ENCODE measurements around the gene NEURL1.
"Not testable (repeated sequence)": the region's sequence is repeated elsewhere in the genome, so short reads cannot be mapped to it uniquely, and the experiment has no call there.

Gene NEURL1

DNA sequence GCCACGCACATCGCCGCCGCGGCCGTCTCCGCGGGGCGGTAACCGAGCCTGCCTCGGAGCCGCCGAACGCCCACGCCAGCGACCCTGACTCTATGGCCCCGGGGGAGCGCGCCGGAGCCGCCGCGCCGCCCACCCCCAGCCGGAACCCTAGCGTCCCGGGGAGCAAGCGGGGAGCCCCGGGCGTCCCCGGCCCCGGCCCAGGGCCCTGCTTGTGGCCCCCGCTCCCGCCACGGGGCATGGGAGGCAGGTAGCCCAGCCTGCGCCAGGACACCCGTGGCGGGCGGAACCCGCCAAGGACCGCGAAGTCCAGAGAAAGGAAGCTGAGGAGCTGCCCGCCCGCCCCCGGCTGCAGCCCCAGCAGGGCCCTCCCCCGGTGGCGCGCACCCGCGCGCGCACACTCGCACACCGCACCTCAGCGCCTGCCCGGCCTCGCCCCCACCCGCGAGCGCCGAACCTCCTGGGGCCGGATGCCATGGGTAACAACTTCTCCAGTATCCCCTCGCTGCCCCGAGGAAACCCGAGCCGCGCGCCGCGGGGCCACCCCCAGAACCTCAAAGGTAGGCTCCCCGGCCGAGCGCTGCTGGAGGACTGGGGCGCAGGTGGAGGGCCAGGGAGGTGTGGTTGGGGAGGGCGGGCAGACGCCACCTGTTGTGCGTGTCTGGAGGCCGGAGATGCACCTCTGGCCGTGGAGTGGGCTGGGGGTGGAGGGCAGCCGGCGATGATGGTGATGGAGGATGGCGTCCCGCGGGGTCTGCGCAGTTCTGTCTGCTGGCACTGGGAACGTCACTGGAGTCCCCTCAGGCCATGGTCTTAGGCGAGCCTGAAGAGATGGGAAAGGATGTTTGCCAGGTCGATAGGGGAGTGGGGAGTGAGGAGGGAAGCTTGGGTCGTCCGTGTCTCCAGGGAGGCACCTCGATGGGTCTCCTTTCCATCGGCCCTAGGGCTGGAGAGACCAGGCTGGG, 692 bp downstream of the NEURL1 start:
- DNase-seq (ENCODE audit: low read depth in 2 of 2) = peak in 1 of 2 donors; percentile 11

DNA sequence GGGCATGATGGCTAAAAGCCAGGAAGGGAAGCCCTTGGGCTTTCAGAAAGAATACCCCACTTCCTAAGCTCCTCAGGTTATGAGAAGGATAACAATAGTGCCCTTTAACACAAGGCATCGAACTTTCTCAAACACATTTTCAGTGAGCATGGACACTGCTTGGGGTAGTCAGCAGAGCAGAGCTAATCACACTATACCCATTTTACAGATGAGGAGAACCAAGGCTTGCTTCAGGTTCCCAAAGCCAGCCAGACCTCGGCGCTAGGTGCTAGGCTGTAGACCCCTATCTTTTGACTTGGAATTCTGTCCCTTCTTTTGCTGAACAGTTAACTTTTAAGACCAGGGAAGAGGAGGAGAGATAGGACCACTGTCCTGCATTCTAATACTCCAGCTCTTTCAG, 1.8 kb downstream of the NEURL1 start:
- no peak for DNase-seq (ENCODE audit: low read depth in 2 of 2)

DNA sequence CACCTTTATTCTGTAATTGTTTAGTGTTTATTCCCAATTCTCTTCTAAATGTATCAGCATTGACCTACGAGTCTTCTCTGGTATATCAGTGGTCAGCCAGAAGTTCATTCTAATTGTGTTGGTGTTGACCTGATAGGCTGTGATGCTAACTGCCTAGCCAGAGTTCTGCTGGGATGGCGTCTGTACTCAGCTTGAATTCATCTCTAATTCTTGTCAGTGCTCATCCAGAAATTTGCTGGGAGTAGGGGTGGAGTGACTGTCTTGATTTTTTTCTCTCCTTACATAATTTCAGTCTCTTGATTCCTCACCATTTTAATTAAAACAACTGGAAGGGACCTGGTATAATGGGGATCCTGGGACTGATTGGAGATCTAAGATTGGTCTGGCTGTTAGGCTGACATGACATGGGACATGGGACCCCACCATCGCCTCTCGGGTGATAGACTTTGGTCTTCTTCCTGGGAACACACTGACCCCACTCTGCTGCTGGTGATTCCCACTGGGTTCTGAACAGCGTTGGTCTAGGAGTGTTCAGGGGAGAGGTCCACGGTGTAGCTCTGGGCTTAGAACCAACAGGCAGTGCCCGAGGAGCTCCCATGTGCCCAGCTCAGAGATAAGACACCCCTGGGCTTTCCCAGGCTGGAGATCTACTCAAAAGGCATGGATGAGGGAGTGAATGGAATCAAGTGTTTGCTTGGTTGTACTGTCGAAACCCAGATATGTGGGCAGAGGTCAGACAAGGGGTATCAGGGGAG, 3.8 kb downstream of the NEURL1 start:
- DNase-seq (ENCODE audit: low read depth in 2 of 2) = no peak

DNA sequence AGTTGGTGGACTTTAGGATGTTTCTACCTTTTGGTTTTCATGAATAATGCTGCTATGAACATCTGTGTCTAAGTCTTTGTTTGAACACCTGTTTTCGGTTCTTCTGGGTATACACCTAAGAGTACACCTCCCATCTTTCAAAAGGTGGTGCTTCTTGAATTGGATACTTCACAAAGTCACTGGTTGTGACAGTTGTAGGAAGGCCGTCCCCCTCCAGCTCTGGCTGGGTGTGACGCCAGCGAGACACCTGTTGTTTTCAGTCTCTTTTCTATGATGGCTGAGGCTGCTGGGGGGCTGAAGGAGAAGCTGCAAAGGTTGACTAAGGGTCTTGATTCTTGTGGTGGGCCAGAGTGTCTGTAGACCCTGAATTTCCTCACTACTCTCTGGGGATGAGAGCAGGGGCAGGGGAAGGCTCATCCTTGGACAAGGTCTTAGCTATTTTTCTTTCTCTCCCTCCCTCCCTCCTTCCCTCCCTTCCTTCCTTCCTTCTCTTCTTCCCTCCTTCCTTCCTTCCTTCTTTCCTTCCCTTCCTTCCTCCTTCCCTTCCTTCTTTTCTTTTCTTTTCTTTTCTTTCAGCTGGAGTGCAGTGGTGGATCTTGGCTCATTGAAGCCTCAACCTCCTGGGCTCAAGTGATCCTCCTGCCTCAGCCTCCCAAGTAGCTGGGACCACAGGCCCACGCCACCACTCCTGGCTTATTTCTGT, 5.6 kb downstream of the NEURL1 start:
- DNase-seq (ENCODE audit: low read depth in 2 of 2) = no peak

DNA sequence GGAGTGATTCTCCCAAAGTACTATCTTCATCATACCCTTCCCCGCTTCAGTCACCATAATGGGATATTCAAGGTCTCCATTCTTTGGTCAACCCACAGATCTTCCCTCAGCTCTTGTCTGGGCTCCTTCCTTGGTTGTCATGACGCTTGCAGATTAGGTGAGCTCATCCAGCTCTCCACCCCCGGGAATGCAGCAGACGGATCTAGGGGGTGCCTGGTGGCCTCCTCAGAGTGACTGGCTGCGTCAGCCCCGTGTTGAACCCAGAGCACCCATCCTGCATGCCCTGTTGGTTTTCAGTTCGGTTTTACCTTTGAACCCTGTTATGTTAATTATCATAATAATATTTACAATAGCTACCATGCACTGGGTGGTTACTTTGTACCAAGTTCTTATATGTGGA, 6.4 kb downstream of the NEURL1 start:
- no peak for DNase-seq (ENCODE audit: low read depth in 2 of 2)

DNA sequence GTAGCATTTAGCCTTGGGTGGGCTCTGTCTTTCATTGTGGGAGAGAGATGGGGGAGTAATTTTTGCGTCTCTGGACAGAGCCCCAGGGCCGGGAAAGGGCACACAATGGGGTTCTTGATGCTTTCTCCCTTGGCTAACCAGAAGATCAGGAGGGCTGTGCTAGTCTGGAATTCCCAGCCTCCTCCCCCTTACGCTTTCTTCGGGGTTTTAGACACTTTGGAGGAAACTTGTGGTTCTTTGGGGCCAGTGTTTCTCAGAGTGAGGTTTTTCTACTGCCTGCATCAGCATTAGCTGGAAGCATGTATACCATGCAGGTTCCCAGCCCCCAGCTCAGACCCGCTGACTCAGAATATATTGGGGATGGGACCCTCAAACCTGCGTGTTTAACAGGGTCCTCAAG, 7.0 kb downstream of the NEURL1 start:
- DNase-seq (ENCODE audit: low read depth in 2 of 2) = no peak

DNA sequence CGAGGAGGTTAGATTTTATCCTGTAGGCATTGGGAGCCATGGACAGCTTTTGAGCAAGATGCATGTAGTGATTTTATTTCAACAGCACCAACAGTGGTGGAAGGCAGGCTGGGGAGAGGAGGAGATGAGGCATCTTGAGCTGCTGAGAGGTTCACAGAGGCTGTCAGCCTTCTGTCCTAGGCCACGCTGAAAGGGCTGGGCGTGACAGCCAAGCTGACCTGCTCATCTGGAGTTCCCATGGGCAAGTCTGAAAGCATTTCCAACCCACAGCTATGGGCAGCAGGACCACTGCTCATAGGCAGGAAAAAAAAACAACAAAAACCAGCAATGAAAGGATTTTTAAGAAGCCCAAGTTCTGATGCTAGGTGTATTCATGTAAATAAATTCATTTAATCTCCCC, 7.7 kb downstream of the NEURL1 start:
- DNase-seq (ENCODE audit: low read depth in 2 of 2) = no peak

DNA sequence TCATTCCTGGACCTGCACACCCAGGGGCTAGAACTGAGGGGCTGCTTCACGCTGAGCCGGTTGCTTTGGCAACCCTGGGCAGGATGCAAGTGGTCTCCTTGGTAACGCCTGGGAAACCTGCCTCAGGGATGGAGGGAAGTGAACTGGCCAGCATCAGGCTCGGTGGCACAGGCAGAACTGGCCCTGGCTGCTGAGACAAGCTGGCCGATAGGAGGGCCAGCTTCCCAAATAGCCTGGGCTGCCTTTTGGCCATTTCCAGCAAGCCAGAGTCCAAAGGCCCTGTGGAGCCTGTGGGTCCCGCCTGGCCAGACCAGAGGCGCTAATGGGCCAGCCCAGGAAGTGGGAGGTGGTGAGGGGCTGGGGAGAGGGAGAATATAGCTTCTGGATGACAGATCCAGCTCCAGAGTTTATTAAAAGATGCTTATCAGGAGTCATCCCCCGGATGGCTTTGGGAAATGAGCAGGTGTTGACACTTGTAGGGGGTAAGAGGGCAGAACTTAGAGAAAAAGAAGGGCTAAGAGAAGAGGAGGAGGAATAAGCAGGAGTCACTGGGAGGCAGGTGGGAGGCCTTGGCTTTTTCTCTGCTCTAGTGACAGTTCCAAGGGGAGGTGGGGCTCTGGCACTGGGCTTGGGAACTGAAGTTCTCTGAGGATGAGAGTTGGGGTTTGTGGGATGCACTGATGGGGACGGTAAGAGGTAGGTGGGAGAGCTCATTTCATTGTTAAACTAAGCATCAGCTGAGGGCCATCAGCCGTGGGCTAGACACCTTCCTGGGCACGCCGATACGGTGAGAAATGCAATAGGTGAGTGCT, 9.6 kb downstream of the NEURL1 start:
- DNase-seq (ENCODE audit: low read depth in 2 of 2) = no peak

DNA sequence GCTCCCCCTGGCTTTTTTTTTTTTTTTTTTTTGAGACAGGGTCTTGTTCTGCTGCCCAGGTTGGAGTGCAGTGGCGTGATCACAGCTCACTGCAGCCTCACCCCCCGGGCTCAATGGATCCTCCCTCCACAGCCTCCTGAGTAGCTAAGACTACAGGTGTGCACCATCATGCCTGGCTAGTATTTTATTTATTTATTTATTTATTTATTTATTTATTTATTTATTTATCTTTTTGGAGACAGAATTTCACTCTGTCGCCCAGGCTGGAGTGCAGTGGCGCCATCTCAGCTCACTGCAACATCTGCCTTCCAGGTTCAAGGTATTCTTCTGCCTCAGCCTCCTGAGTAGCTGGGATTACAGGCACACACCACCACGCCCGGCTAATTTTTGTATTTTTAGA, 10.3 kb downstream of the NEURL1 start:
- not testable (repeated sequence) for DNase-seq (ENCODE audit: low read depth in 2 of 2)

DNA sequence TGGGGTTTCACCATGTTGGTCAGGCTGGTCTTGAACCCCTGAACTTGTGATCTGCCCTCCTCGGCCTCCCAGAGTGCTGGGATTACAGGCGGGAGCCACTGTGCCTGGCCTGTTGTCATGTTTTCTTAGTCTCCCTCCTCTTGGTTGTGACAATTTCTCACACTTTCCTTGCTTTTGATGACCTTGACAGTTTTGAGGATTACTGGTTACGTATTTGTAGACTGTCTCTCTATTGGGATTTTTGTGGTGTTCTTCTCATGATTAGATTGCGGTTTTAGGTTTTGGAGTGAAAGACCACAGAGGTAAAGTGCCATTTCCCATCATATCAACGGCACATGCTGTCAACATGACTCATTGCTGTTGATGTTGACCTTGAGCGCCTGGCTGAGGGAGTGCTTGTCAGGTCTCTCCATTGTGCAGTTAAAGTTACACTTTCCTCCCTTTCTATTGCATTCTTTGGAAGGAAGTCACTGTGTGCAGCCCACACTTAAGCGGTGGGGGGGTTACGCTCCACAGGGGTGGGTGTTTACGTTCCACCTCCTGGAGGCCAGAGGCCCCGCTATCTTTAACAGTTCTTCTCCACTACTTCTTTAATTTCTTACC, 10.8 kb downstream of the NEURL1 start:
- peak in 1 of 2 donors; percentile 10 for DNase-seq (ENCODE audit: low read depth in 2 of 2)

DNA sequence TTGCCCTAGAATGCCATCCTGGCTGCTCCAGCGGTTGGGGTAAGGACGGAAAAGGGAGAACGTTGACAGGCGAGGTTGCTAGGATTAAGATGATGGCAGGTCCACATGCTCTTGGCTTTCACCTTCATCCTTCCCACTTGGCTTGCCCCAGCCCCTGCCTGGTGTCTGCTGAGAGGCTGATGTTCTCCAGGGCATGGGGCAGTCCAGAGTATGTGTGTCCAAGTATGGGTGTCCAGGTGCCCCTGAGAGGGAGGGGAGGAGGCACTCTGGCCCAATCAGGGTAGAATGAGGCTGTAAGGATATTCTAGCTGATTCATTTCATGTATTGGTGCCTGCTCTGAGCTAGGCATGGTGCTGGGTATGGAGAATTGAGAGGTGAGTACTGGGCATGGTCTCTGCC, 12.6 kb downstream of the NEURL1 start:
- no peak for DNase-seq (ENCODE audit: low read depth in 2 of 2)

DNA sequence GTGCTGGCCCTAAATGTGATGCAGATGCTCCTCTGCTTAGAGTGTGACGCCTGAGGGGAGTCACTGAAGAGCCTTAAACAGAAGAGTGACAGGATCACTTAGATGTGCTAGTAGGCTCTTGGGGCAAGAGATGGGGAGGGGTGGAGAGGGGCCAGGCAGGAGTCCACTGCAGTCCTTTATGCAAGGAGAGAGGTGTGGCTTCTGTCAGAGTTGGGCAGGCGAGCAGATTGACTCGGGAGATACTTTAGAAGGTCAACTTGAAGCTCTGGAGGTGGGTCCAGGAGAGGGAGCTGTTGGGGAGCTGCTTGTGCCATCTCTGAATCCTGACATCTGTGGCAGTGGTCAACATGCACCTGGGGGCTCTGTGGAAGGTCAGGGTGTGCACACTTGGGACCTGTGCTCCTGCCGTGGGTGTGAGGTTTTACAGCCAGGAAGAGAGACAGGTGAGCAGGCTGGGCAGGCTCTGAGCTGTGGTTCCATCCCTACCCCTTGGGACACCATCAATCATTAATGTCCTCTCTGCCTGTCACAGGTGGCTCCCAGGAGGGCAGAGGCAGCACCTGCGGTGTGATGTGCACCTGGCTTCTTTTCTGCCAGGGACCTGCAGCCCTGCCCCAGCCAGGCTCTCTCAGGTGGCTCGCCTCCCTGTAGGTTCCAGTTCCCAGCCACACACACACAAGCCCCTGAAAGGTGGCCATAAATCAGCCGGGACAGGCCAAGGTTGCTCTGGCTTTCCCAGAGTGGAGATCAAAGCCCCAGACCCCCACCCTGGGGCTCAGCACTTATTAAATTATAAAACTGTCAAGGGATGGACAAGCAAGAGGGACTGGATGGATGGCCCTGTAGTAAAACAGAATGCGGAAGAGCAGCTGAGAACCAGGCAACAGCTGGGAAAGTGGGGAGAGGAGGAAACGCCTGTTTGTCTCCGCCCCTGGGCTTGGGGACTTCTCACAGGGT, 14.0 kb downstream of the NEURL1 start:
- no peak for DNase-seq (ENCODE audit: low read depth in 2 of 2)

DNA sequence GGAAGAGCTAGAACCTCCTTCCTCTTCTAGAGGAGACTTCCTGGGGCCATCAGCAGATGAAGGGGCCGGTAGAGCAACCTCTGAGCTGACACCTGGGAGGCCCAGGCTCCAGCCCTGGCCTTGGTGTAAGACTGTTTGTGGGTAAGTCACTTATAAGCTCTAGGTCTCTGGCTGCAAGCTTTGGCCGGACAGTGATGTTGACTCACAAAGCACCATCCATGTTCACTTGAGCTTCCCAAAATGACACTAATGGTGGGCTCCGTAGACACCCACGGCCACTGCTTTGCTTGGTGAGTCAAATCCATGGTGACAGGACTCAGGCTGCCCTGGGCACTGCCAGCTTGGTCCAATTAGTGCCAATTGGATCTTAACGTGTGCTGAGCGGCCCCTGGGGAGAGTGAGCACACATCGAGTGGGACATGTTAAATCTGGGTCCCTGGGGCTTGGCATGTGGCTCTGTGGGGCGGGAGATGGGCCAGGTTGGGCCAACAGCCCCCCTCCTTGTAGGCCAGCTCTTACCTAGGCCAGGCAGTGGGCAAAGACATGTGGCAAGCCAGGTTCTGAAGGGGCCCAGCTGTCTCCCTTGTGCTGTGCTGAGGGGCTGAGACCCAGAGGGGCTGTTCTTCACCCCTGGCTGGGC, 16.7 kb downstream of the NEURL1 start:
- DNase-seq (ENCODE audit: low read depth in 2 of 2) = no peak

DNA sequence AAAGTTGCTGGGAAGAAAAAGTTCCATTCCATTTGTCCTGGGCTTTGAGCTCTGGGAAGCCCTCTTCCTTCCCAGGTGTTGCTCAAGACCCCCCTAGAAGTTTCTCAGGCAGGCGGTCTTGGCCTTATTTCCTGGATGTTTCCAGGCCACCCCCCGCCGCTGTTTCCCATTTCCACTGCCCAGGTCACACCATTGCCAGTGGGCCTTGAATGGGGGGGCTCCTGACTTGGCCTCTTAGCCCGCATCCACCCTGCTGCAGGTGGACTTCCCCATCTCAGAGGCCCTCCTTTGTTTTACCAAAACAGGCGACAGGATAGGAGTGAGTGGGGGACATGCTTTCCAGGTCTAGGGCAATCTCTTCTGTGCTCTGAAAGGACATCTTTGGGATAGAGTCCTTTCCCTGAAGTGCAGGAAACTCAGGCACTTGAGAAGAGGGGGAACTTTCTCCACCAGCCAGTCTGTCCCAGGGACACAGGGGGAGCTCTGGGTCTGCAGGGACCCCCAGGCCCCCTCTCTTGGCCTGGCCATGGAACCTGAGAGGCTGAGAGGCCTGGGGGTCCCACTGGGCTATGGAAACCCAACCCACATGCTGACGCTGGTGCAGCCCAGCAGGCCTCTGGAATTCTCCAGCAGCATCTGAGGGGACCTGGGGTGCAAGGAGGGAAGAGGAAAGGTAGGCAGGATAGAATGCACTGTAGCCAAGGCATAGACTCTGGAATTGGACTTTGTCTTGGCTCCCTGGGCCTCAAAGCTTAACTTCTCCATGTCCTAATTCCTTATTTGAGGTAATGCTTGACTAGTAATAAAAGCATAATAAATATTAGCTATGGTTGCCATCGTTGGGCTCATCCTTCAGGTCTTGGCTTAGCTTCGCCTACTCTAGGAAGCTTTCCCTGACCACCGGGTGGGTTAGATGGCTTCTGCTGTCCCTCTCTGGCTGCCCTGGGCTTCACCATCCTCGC, 17.6 kb downstream of the NEURL1 start:
- no peak for DNase-seq (ENCODE audit: low read depth in 2 of 2)

DNA sequence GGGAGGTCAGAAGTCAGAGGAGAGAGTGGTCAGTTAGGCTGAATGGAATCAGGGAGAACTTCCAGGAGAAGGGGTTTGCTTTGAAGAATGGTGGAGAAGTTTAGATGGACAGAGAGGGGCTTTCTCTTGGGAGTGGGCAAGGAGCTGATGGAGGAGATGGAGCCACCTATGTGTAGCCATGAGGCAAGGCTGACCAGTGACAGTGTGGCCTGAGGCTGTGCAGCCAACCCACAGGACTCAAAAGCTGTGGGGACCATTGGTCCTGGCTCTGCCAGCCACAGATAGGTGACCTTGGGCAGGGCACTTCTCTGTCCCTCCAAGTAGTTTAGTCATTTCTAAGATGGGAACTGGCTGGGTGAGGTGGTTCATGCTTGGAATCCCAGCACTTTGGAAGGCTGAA, 18.7 kb downstream of the NEURL1 start:
- no peak for DNase-seq (ENCODE audit: low read depth in 2 of 2)

DNA sequence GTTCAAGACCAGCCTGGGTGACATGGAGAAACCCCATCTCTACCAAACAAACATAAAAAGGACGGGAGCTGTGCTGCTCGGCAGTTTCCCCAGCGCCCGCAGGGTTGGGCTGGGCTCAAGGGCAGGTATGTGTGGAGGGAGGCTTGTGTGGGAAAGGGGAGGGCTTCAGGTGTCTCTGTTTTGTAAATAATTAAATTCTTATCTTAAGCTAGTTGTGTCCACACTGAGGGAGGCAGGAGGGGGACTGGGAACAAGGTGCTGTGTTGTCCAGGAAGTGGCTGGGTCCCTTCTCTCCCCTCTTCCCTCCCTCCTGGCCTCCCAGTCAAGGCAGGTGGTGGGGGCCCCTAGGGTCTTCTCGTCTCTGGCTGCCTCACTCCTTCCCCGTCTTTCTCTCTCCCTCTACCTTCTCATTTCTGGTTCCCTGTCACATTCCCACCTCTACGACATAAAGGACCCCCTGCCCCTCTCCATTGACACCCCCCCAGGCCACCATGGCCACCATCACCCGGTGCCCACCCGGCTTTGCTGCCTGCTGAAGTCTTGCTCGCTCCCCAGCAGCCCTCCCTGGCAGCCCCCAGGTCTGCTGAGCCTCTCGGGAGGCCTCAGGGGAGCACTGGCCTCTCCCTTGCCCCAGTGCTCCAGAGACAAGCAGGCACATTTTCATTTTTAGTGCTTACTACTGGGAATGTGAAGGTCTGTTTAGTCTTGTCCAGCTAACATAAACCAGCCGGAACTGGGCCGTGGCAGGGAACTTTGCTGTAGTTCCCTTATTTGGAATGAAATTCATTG, 19.3 kb downstream of the NEURL1 start:
- DNase-seq (ENCODE audit: low read depth in 2 of 2) = no peak

DNA sequence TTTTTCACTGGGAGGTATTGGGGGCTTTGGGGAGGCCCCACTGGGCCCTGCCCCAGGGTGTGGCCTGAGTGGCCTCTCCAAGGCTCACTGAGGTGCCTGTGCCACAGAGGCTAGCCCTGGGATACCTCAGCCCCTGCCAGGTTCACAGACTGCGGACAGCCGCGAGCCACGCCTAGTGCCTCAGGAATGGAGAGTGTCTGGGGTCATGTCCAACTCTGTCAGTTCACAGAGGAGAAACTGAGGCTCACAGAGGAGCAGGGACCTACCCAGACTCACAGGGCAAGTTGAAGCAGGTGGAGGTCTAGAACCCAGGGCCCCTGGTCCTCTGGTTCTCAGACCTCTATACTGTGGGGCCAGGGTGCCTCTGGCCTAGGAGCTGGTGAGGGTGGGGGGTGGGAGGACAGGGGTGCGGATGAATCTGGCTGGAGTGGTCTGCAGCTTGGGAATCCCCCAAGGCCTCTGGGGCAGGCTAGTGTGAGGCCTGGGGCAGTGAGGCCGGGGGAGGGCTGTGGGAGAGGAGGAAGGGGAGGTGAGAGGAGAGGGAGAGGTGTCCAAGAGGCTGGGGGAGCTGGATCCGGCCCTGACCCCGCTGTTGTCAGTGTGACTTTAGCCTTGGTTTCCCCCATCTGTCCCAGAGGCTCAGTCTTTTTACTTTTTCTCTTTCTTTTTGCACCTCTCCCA, 20.0 kb downstream of the NEURL1 start:
- no peak for DNase-seq (ENCODE audit: low read depth in 2 of 2)
